LNCaP clone FGC (cell line): Measurements from ENCODE around the gene UNC119.

Experiments used
- DNase-seq: peaks from one replicate; pipeline ENCODE4 v3.0.0-alpha.2; 2011; ENCODE audit warnings: low read depth
- H3K4me3 ChIP-seq: 2 replicates; pipeline ENCODE4 v1.5.1; 2011; ENCODE audit warnings: mild to moderate bottlenecking, low read depth, low read length, control low read depth
- TF ChIP-seq, protein P1 (sequence below): IDR thresholded peaks from 2 replicates; pipeline ENCODE4 v1.5.1; 2012; ENCODE audit warnings: mild to moderate bottlenecking; ENCODE audit not compliant: control insufficient read depth, insufficient read depth; ENCODE audit errors: extremely low read depth

The UNC119 gene

DNA sequence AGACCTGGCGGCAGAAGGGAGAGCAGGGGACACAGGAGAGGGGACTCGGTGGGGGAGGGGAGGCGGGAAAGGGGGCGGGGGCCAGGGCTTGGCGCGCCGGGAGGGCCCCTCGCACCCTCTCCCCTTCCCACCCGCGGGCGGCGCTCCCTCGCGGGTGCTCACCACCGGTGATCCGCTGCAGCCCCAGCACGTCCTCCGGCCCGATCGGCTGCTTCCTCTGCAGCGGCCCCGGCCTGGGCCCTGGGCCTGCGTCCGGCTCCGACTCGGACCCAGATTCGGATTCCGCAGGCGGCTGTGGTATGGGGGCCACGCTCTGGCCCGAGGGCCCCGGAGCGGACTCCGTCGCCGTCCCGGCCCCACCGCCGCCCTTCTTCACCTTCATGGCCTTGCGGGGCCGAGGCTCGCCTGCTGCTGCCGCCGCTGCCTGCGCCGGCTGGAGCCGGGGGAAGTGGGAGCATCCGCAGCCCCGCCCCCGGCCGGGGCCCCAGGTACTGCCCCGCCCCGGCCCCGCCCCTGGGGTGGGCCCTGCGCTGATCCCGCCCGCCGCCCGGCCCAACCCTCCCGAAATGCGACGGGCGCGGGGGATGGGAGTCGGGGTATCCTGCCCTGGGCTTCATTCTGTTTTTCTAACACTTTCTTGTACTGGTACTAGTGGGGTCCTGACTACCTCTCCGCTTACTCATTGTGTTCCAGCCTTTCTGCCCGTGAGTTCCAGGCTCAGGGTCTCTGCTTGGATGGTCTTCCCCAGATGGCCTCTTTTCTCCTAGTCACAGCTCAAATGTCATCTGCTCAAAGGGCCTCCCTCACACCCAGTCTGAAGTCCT lies at the start of gene UNC119:
Gene UNC119, minus strand, starts transcription at position 449 of the 824 bp plus-strand sequence. Its CDS starts 67 bp downstream, at position 382.
- DNase-seq = no peak
- TF ChIP-seq, protein P1, sequence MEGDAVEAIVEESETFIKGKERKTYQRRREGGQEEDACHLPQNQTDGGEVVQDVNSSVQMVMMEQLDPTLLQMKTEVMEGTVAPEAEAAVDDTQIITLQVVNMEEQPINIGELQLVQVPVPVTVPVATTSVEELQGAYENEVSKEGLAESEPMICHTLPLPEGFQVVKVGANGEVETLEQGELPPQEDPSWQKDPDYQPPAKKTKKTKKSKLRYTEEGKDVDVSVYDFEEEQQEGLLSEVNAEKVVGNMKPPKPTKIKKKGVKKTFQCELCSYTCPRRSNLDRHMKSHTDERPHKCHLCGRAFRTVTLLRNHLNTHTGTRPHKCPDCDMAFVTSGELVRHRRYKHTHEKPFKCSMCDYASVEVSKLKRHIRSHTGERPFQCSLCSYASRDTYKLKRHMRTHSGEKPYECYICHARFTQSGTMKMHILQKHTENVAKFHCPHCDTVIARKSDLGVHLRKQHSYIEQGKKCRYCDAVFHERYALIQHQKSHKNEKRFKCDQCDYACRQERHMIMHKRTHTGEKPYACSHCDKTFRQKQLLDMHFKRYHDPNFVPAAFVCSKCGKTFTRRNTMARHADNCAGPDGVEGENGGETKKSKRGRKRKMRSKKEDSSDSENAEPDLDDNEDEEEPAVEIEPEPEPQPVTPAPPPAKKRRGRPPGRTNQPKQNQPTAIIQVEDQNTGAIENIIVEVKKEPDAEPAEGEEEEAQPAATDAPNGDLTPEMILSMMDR = no peak
- peak within 1 kb of the TSS; percentile 86 for H3K4me3 ChIP-seq

DNA sequence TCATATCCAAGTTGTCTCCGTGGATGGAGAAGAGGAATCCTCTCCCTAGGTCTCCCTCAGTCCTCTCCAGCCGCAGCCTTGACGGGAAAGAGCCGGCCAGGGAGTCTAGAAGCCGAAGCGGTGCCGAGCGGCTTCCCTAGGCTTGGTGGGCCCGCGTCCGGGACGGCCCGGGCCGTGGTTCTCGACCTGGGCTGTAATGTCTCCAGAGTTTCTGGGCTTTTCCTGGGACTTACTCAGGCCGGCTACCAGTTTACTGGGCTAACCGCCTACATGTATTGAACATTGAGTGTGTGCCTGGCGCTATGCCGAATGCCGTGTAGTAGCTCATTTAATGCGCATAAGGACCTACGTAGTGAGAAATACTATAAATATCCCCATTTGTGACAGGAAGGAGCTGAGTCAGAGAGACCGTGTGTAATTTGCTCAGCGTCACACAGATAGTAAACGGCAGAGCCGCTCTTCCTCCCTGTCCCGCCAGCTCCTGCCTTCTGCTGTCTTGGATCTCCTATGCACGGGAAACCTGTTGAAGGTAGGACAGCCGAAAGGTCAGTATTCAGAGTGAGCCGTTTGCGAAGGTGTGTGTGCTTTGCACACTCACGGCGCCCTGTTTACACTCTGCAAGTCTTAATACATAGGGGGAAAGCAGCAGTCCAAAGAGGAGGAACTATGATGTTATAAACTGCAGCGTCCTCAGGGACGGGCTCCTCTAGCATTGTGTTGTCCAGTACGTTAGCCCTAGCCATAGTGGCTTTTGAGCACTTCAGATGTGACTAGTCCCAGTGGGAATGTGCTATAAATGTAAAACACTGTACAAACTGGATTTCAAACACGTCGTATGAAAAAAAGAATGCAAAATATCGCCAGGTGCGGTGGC lies 47.1 kb upstream of the UNC119 start:
- TF ChIP-seq, protein P1 = no peak
- peak; percentile 51 for DNase-seq
- peak overlapping the region; percentile 94 for H3K4me3 ChIP-seq

DNA sequence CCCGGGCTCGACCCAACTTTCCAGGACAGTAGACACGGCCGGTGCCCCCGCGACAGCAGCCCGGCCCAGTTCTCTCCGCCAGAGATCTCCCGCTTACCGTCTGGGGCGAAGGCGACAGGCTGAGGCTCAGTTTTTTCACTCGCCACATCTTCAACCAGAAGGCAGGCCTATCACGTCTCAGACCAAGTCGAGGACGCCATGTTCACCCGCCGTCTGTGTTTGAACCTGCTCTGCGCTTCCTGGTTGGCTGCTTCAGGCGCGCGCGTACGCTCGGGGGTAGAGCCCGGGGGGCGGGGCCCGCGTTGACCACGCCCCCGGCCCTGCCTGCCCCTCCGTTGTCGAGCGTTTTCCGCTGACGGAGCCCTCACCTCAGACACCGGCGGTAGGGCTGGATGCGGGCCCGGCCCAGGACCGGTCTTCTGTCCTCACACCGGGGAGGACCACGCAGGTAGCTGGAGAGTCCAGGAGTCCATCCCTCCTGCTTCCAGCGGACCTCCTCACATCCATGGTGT lies 46.4 kb upstream of the UNC119 start, which contains the start of gene SPAG5:
Gene SPAG5, minus strand, starts transcription at position 227 of the 512 bp plus-strand sequence. Its CDS starts 79 bp downstream, at position 148.
- TF ChIP-seq, protein P1 = no peak
- peak; percentile 71 for DNase-seq
- peak within 1 kb of the TSS; percentile 94 for H3K4me3 ChIP-seq

- DNase-seq = no peak
- peak overlapping the region; percentile 94 for H3K4me3 ChIP-seq
- TF ChIP-seq, protein P1 = no peak
Measured at GRCh38 chr17:28598389-28598788, 46.0 kb upstream of the UNC119 start.

DNA sequence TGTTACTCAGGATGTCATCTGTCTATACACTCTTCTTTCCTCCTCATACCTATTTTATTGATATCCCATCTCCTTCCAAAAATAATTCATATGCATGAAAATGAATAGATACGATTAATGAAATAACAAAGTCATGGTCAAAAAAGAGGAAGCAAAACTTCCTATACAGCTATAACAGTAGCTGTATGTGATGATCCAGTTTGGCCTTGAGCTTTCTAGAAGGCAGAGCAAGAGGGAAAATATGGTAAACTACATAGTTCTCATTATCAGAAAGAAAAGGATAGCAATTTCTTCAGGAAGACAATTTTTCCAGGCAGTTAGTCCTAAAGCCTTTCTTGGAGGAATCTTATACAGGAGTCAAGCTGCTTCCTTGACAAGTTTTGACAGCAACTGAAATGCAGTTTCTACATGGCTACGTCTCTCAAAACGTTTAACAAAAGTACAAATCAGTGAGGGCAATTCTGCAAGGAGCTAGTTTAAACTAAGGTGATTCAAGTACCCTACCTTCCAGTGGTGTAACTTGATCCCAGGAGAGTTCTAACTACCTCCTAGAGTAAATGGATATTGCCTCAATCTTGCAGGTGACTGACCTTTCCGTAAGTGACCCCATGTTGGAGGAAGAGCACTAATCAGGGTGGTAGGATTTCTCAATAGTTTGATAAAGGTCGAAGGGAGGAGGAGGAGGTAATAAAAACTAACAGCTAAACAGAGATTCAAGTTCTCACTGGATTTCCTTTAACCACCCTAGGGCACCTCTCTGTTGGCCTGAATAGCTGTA lies 45.4 kb upstream of the UNC119 start:
- TF ChIP-seq, protein P1 = no peak
- no peak for DNase-seq
- peak overlapping the region; percentile 94 for H3K4me3 ChIP-seq

DNA sequence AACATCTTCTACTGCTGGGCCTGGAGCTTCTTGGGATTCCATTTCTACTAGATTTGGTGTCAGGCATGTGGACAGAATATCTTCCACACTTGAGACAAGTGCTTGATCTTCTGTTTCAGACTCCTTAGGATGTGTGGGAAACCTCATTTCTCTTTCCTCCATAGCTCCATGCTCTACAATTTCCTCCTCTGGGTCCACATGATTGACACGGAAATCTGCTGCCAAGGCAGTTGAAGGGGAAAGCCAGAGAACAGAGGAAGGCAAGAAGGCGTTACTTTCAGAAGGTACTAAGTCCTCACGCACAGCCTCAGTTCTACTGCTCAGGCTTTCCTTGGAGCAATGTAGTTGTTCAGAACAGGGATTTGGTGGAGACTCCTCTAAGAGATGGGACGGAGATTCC lies 39.8 kb upstream of the UNC119 start:
- no peak for DNase-seq
- TF ChIP-seq, protein P1 = no peak
- no peak overlapping the region for H3K4me3 ChIP-seq
